ENCODE results near the gene HLA-DRA. TPM values are rescaled to one million over a fixed set of nuclear protein-coding genes. Genes with fewer than 3 reads are reported as not detected.

The HLA-DRA gene
- total RNA-seq: not detected in 2 replicates

DNA sequence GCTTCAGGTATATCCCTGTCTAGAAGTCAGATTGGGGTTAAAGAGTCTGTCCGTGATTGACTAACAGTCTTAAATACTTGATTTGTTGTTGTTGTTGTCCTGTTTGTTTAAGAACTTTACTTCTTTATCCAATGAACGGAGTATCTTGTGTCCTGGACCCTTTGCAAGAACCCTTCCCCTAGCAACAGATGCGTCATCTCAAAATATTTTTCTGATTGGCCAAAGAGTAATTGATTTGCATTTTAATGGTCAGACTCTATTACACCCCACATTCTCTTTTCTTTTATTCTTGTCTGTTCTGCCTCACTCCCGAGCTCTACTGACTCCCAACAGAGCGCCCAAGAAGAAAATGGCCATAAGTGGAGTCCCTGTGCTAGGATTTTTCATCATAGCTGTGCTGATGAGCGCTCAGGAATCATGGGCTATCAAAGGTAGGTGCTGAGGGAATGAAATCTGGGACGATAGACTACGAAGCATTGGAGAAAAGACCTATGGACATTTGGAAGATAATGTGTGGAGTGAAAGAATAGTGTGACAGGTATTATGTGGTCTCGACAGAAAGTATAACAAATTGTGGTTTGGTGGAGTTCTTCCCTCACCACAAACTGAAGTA lies at the start of gene HLA-DRA:
Gene HLA-DRA, plus strand, starts transcription at position 286 of the 613 bp plus-strand sequence. Its CDS starts 64 bp downstream, at position 350.
- DNase-seq (ENCODE audit: low read depth, low spot score): no peak

GRCh38 chr6:32391505-32391904 lies 48.2 kb upstream of the HLA-DRA start:
- no peak for DNase-seq (ENCODE audit: low read depth, low spot score)

GRCh38 chr6:32393665-32394420 lies 45.8 kb upstream of the HLA-DRA start:
- DNase-seq (ENCODE audit: low read depth, low spot score): peak; percentile 97

- DNase-seq (ENCODE audit: low read depth, low spot score): no peak
These were observed 43.7 kb upstream of the HLA-DRA start for GRCh38 chr6:32396028-32396427.

- DNase-seq (ENCODE audit: low read depth, low spot score): no peak
These were observed 42.3 kb upstream of the HLA-DRA start for GRCh38 chr6:32397252-32397920.

GRCh38 chr6:32401284-32401963 lies 38.3 kb upstream of the HLA-DRA start:
- no peak for DNase-seq (ENCODE audit: low read depth, low spot score)

DNA sequence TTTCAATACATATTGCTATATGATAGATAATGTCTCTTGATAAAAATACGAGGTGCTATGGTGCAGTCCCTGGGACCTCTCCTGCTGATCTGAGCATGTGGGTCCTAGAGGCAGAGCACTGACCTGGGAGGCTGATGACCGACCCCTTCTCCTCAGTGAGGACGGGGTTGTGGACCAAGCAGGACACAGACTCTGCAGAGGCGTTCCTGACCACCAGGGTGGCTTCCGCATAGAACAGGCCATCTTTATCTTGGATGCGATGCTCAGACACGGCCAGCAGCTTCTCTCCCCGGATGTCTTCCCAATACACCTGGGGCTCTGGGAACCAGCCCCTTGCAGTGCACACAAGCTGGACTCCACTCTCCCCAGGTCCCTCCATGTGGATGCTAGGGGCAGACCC lies 36.9 kb upstream of the HLA-DRA start:
- no peak for DNase-seq (ENCODE audit: low read depth, low spot score)

DNA sequence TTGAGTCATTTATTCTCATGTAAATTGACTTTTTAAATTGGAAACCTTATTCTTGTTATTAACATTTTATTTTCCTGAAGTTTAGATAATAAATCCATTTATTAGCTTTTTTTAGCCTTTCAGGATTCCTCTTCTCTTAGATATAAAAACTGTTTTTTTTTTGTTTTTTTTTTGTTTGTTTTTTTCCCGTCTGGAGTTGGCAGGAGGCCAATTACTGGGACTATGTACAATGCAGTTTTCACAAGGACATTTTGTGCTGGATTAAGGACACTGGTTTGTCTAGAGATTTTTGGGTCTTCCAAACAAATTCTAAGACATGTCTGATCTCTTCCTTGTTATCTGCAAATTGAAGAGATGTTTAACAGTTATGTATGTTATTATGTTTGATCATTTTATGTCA lies 34.0 kb upstream of the HLA-DRA start:
- DNase-seq (ENCODE audit: low read depth, low spot score): no peak

DNA sequence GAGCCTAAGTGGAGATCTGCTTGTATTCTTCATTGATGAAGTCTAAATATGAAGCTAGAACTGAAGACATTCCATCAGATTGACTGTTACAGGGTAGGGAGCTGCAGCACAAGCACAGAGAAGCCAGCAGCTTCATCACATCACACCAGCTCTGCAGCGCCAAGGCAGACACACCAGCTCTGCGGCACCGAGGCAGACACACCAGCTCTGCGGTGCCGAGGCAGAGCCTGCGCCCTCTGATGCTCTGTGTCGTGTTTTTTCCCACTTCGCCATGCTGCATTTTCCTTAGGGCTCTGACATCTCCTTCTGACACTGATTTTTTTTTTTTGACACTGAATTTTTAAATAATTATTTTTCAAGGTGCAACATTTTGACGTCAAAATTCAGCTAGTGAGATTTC lies 33.5 kb upstream of the HLA-DRA start:
- DNase-seq (ENCODE audit: low read depth, low spot score): no peak

- DNase-seq (ENCODE audit: low read depth, low spot score): no peak
These were observed 32.8 kb upstream of the HLA-DRA start, which contains the start of gene BTNL2 for GRCh38 chr6:32406857-32407256. TSS of gene BTNL2 (minus strand) at chr6:32407181. CDS start at chr6:32407123, 58 bp downstream.

GRCh38 chr6:32410906-32411305 lies 28.8 kb upstream of the HLA-DRA start:
- DNase-seq (ENCODE audit: low read depth, low spot score): no peak

DNA sequence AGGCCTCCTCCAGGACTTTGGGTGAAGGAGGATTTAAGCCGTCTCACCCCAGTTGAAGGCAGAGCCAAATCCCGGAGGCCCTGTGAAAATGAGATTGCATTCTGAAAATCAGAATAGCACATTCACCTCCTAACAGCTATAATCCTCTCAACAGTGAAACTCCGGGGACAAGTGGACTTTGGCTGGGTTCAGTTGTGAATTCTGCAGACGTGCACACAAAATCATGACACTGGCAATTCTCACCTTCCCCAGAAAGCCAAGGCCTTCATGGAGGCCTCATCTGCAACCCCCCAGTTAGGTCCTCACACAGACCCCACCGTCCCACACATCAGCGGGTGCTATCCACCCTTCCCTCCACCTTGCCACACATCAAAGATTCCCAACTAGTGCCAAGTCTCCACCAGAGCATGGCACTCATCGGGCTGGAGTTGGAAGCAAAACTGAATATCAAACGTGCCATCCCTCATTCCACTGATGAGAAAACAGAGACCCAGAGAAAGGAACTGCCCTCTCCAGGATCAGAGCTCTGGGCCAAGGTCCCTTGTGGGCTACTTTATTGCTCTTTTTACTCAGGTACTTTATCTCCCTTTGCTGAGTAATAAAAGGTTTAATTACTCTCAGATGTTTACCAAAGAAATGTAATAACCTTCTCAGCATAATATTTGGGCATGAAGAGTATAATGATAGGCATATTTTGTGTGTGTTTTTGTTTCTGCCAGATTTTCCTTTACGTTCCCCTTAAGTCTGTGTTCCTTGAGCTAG lies 27.9 kb upstream of the HLA-DRA start:
- DNase-seq (ENCODE audit: low read depth, low spot score): no peak

DNA sequence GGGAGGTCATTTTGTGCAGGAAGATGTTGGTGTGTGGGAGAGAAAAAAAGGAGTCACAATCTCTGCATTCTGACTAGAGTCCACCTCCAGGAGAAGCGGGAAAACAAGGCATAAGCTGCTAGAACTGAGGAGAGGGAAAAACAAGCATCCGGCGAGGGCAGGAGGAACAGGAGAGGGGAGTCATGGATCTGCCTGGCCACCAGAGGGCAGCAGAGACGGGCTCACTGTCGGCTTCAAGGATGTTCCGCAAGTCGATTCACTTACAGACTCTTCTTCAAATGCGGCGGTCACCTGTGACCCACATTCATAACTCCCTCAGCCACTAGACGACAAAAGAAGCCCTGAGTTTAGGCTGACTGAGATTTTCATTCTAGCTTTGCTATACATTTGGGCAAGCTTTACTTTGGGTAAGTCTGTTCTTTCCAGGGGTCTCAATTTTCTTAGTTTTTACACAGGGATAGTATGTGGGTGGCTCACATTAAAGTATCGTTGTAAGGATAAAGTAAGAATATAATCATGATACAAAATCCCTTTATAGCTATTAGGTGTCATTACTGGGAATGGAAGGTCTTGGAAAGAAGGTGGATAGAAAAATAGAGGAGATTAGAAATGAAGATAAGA lies 26.1 kb upstream of the HLA-DRA start:
- DNase-seq (ENCODE audit: low read depth, low spot score): peak; percentile 32

DNA sequence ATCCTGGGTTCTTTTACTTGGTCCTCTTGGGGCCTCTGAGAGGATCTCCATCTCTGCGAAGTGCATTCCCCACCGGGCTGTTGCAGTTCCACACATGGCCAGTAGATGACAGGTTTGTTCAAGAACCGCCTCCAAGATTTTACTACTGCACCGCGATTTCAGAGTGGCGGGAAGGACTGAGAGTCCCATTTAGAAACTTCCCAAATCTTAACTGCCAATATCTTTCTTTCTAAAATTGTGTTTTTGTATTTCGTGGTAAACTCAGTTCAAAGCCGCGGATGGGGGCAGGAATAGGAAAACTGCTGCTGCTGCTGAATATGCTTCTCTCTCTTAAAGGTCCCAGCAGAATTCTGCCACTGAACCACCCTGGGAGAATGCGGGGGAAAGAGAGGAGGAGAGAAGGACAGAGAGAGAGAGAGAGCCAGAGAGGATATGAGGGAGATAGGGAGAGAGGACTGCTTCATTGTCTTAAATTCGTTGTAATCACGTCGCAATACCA lies 24.1 kb upstream of the HLA-DRA start:
- no peak for DNase-seq (ENCODE audit: low read depth, low spot score)

GRCh38 chr6:32416036-32416435 lies 23.7 kb upstream of the HLA-DRA start:
- DNase-seq (ENCODE audit: low read depth, low spot score): no peak

DNA sequence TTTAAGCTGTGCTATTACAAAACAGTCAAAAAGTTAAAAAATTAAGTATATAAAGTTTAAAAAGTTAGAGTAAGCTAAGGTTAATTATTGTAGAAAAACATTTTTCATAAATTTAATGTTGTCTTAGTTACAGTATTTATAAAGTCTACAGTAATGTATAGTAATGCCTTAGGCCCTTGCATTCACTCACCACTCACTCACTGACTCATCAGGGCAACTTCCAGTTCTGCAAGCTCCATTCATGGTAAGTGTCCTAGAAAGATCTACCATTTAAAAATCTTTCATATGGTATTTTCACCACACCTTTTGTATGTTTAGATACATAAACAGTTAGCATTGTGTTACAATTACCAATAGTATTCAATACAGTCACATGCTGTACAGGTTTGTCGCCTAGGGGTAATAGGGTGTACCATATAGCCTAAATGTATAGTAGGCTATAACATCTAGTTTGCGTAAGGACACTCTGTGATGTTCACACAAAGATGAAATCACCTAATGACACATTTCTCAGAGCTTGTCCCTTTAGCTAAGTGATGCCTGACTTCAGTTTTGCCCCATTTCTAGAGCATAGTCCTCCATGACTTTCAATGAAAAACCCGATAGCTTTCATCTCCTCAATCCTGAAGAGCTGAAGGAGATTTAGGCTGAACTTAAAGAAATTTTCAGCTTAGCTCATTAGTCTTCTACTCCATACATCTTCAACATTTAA lies 14.9 kb upstream of the HLA-DRA start:
- DNase-seq (ENCODE audit: low read depth, low spot score): no peak

GRCh38 chr6:32426338-32426737 lies 13.3 kb upstream of the HLA-DRA start:
- no peak for DNase-seq (ENCODE audit: low read depth, low spot score)

DNA sequence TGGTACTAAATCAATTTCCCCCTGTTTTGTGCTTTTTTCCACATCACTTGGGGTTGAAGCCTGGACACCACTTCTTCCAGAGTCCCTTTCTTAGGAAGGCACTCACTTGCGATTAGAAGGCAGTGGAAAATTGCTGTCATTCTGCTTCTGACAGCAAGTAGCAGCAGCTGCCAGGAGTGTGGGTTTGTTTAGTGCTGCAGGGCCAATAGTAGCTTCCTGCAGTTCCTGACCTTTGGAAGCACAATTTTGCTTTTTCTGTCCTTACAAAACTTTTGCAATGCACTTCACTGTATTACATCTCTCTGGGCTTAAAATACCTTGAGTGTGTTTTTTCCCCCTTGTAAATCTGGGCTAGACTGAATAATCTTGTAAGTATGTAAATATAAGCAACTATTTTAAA lies 12.5 kb upstream of the HLA-DRA start:
- no peak for DNase-seq (ENCODE audit: low read depth, low spot score)

DNA sequence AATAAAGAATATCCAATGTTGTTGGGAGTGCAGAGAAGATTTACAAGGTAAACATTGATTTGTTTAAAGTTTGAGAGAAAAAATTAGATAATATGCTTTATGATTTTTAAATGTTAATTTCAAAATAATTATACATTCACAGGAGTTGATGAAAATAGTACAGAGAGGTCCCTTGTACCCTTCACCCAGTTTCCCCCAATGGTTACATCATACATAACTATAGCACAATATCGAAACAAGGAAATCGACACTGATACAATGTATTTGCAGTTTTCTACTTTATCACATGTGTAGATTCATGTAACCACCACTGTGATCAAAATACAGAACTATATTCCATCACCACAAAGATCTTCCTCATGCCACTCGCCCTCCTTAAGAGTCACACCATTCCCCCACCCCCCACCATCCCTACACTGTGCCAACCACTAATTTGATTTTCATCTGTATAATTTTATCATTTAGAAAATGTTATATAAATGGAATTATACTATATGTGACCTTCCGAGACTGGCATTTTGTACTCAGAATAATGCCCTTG lies 11.7 kb upstream of the HLA-DRA start:
- DNase-seq (ENCODE audit: low read depth, low spot score): no peak

DNA sequence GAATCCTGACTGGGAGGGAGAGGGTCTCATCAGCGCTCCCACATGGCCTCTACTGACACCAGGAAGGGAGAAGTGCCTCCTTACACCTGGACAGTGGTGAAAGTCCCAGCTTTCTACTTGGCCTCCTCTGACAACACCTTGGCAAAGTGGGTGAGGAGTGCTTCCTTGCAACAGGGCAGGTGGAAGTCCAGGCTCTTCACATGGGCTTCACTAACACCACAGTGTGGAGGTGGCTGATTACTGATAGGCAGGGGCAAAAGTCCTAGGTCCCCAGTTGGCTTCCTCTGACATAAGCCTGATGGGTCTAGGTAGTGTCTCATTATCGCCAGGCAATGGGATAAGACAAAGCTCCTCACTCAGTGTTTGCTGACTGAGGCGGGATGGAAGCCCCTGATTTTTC lies 9.5 kb upstream of the HLA-DRA start:
- DNase-seq (ENCODE audit: low read depth, low spot score): no peak
